Adrenal gland (tissue), 12 donors: ENCODE results near the gene TIMM50. TPM values are rescaled to one million over a fixed set of nuclear protein-coding genes. Genes with fewer than 3 reads are reported as not detected.

Source experiments
- DNase-seq, 7 donors: peaks; one replicate each; pipeline ENCODE4 v3.0.0-alpha.2; 2019 to 2020
- H3K27ac ChIP-seq, 5 donors: fragments of 200-600 bp; sonication (generic) in 4 of 5; 1 replicate in 3 of 5; 2 replicates in 2 of 5; pipeline versions ENCODE4 v1.5.1 to v1.8.0; 2016 to 2020; ENCODE audit warnings: mild to moderate bottlenecking in 1 of 5
- H3K27me3 ChIP-seq: fragments of 200-600 bp; 2 replicates; pipeline ENCODE4 v1.8.0; 2021
- H3K36me3 ChIP-seq, 2 donors: fragments of 200-600 bp; replicated peaks in 1 of 2; 1 replicate in 1 of 2; 2 replicates in 1 of 2; pipeline versions ENCODE4 v1.5.1 to v1.8.0; 2018 to 2022
- H3K4me1 ChIP-seq, 2 donors: fragments of 200-600 bp; replicated peaks in 1 of 2; 1 replicate in 1 of 2; 2 replicates in 1 of 2; pipeline versions ENCODE4 v1.5.1 to v1.8.0; 2018 to 2021
- H3K4me3 ChIP-seq, 4 donors: fragments of 200-600 bp; sonication (generic) in 3 of 4; one replicate each; pipeline ENCODE4 v1.5.1; 2016 to 2018
- H3K9me3 ChIP-seq, 3 donors: fragments of 200-600 bp; sonication (generic) in 1 of 3; replicated peaks in 1 of 3; 1 replicate in 2 of 3; 2 replicates in 1 of 3; pipeline versions ENCODE4 v1.5.1 to v1.8.0; 2016 to 2021
- POLR2A ChIP-seq, 2 donors: fragments of 450-650 bp; IDR thresholded peaks; one replicate each; pipeline ENCODE4 v1.6.1; 2017; ENCODE audit warnings: antibody characterized with exemption in 2 of 2, mild to moderate bottlenecking in 2 of 2, moderate library complexity in 1 of 2
- WGBS, 4 donors: extraction: QIAGEN DNeasy Blood & Tissue Kit in 2 of 4; methylation state at CpG; one replicate each; pipeline versions ENCODE4 v1.1.5 to v1.1.7; 2013 to 2017; 5-methylcytosine and 5-hydroxymethylcytosine counted together
- intact Hi-C, 2 donors: fragments of 100-400 bp; cut with DNase I; formaldehyde crosslinking; loops; one replicate each; pipeline versions ENCODE4 v1.14.1 to v1.15.0; 2022 to 2023
- polyA plus RNA-seq, 3 donors: library from polyadenylated mRNA; stranded (reverse); fragments of 200-250 nt in 2 of 3; fragments of 350-450 nt in 1 of 3; fragmentation: Illumina TruSeq in 1 of 3; extraction: RNeasy Lipid Tissue Mini Kit (QIAGEN cat#74804) in 1 of 3; gene quantifications; one replicate each; pipeline ENCODE4 v1.2.3, GENCODE V29; 2013 to 2014
- total RNA-seq, 9 donors: library from RNA; depleted of rRNA in 4 of 9; stranded (reverse); fragments of >200 nt in 4 of 9; fragments of 120-200 nt in 1 of 9; fragmentation: NEBNext Ultra II Directional in 1 of 9; extraction: Animal tissue kit (Norgen Biotek cat#: 25700) in 1 of 9; gene quantifications; one replicate each; pipeline versions ENCODE4 v1.1.0 to v1.2.4, GENCODE V29; 2013 to 2023
- TF ChIP-seq, protein P1 (sequence below), 6 experiments: fragments of 450-650 bp in 4 of 6; fragments of 200-600 bp in 2 of 6; sonication (generic) in 1 of 6; IDR thresholded peaks; 1 replicate in 5 of 6; 2 replicates in 1 of 6; pipeline versions ENCODE4 v1.5.1 to v1.8.0; 2016 to 2021; ENCODE audit warnings: antibody characterized with exemption in 6 of 6, mild to moderate bottlenecking in 2 of 6, moderate library complexity in 1 of 6
- donor health status: healthy with polysubstance abuse.
- donor health status: Bipolar disorder and iron deficiency.
- donor health status: DM: yes; HTN: yes; CAD: no.
- donor health status: DM: no; HTN: no; CAD: no.
- donor health status: DM: no; HTN: no; CAD: no.
- donor health status: DM: yes; HTN: yes; CAD: no.

TIMM50 gene
- total and polyA plus RNA-seq, 12 donors, result 52.8 to 147 (median 68.1) TPM

DNA sequence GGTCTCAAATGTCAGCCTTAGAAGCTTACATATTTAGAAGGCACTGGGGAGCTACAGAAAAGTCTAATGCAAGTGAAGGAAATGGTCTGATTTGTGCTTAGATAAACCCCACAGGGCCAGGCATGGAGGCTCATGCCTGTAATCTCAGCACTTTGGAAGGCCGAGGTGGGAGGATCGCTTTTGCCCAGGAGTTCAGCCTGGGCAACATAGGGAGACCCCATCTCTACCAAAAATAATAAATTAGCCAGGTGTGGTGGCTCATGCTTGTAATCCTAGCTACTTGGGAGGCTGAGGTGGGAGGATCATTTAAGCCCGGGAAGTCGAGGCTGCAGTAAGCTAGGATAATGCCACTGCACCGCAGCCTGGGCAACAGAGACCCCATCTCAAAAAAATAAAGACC, 15.4 kb downstream of the TIMM50 start:
- intact Hi-C loops, result no loop called here
- Histone ChIP-seq H3K27ac (no peak overlapping the region), H3K36me3 (peaks cover 0 to 4% of the 10 kb centered on the region in 2 donors), H3K27me3 (peaks cover 28% of the 10 kb centered on the region), H3K9me3 (no peaks in the 10 kb centered on the region), H3K4me3 (no peak overlapping the region), H3K4me1 (peaks cover 0 to 11% of the 10 kb centered on the region in 2 donors)
- no peak for TF ChIP-seq POLR2A (IDR thresholded peaks at IDR 0.05)
- TF ChIP-seq, protein P1, sequence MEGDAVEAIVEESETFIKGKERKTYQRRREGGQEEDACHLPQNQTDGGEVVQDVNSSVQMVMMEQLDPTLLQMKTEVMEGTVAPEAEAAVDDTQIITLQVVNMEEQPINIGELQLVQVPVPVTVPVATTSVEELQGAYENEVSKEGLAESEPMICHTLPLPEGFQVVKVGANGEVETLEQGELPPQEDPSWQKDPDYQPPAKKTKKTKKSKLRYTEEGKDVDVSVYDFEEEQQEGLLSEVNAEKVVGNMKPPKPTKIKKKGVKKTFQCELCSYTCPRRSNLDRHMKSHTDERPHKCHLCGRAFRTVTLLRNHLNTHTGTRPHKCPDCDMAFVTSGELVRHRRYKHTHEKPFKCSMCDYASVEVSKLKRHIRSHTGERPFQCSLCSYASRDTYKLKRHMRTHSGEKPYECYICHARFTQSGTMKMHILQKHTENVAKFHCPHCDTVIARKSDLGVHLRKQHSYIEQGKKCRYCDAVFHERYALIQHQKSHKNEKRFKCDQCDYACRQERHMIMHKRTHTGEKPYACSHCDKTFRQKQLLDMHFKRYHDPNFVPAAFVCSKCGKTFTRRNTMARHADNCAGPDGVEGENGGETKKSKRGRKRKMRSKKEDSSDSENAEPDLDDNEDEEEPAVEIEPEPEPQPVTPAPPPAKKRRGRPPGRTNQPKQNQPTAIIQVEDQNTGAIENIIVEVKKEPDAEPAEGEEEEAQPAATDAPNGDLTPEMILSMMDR (IDR thresholded peaks at IDR 0.05), result no peak
- WGBS, 4 donors, result 67 to 75% (median 72%) methylated on average over 3 to 5 of the region's 5 CpGs
- no peak for DNase-seq

DNA sequence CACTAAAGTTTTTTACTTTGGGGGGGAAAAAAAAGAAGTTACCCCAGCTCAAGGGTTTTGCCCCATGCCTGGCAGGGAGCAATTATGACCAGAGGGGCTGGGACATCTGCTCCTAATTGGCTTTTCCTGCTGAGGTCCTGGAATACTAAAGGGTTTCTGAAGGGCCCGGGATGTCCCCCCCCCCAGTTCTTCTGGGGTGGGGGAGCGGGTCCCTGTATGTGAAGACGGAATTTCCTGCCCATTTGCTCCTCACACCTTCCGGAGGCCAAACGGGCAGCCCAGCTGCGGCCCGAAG, 17.0 kb downstream of the TIMM50 start:
- Histone ChIP-seq H3K27ac (no peak overlapping the region), H3K4me1 (peaks cover 0 to 13% of the 10 kb centered on the region in 2 donors), H3K27me3 (peaks cover 28% of the 10 kb centered on the region), H3K9me3 (no peaks in the 10 kb centered on the region), H3K4me3 (no peak overlapping the region), H3K36me3 (no peaks in the 10 kb centered on the region)
- intact Hi-C loops, result no loop called here
- DNase-seq, result no peak
- TF ChIP-seq, protein P1 (IDR thresholded peaks at IDR 0.05), result no peak
- no peak for TF ChIP-seq POLR2A (IDR thresholded peaks at IDR 0.05)
- WGBS, 4 donors, result 0 to 3% (median 0%) methylated on average over 2 to 7 of the region's 7 CpGs

DNA sequence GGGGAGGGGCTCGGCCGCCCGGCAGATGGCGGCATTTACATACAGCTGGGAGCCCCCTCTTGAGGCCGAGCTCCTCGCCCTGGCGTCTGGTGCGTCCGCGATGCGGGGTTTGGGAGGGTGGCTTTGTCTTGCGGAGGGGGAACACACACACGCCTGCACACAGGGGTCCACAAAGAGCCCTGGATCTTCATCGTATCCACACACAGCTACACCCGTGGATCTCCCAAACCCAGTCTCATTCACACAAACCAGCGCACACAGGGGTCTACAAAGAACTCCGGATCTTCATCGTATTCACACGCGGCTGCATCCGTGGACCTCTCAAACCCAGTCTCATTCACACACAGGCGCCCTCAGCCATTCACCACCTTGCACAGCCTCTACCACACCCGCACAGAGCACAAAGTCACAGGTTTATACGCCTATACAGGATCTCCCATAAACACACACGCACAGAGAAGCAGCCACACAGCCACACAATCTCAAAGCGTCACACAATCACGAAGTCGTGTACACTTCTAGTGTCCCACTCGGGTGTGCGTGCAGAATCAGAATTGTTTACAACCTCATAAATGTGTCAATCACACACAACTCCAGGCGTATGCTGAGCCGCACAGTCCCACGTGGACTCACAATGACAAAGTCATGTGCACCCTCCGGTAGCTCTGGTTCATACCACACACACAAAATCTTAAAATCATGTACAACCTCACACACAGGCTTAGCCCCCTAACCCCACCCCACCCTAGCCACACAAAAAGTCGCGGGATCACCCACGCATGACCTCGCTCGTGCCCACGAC, 17.6 kb downstream of the TIMM50 start:
- intact Hi-C loops, result no loop called here
- Histone ChIP-seq H3K27me3 (peaks cover 28% of the 10 kb centered on the region), H3K4me3 (no peak overlapping the region)

DNA sequence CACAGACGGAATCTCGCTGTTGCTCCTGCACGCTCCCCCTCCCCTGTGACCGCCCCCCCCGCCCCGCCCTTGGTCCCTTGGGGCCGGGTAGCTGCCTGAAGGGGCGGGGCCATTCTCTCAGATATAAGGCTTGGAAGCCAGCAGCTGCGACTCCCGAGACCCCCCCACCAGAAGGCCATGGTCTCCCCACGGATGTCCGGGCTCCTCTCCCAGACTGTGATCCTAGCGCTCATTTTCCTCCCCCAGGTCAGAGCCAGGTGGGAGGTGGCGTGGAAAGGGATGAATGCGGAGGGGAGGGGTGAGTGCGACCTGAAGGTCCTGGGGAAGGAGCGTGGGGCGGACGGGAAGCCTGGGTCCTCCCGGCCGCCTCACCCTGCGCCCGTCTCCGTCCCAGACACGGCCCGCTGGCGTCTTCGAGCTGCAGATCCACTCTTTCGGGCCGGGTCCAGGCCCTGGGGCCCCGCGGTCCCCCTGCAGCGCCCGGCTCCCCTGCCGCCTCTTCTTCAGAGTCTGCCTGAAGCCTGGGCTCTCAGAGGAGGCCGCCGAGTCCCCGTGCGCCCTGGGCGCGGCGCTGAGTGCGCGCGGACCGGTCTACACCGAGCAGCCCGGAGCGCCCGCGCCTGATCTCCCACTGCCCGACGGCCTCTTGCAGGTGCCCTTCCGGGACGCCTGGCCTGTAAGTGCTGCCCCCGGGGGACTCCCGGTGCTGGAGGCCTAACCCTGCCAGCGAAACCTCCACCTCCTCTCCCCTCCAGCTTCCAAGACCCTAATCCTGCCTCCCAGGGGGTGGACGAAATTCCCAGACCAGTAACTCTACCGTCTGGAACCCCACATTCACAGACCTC, 18.4 kb downstream of the TIMM50 start, which contains the start of gene DLL3:
TSS of gene DLL3 (plus strand) at position 150 of the 845 bp plus-strand sequence. CDS start at position 178, 28 bp downstream.
- no peak within 1 kb of the TSS for H3K4me3 ChIP-seq
- H3K27ac ChIP-seq, result no peak within 1 kb of the TSS
- no peak for DNase-seq
- H3K36me3 ChIP-seq, result no peaks in the 10 kb centered on the region
- intact Hi-C loops, result no loop called here
- 1 to 2% (median 2%) methylated on average over 19 to 60 of the region's 60 CpGs for WGBS, 4 donors
- no peaks in the 10 kb centered on the region for H3K9me3 ChIP-seq
- H3K4me1 ChIP-seq, result peaks cover 0 to 16% of the 10 kb centered on the region in 2 donors
- no peak for TF ChIP-seq POLR2A (IDR thresholded peaks at IDR 0.05)
- TF ChIP-seq, protein P1 (IDR thresholded peaks at IDR 0.05), result no peak
- peaks cover 34% of the 10 kb centered on the region for H3K27me3 ChIP-seq

More for the DNA sequence above, 17.6 kb downstream of the TIMM50 start:
- no peaks in the 10 kb centered on the region for H3K9me3 ChIP-seq
- H3K36me3 ChIP-seq, result no peaks in the 10 kb centered on the region
- H3K27ac ChIP-seq, result no peak overlapping the region
- 1 to 6% (median 2%) methylated on average over 17 to 40 of the region's 40 CpGs for WGBS, 4 donors
- peak in 1 of 7 donors; percentile 25 for DNase-seq
- H3K4me1 ChIP-seq, result peaks cover 0 to 16% of the 10 kb centered on the region in 2 donors
- TF ChIP-seq, protein P1 (IDR thresholded peaks at IDR 0.05), result peak in 2 of 6 experiments; percentile 14 to 39
- no peak for TF ChIP-seq POLR2A (IDR thresholded peaks at IDR 0.05)
